ENCODE measurements around the gene MPPED2. TPM values are rescaled to one million over a fixed set of nuclear protein-coding genes. Genes with fewer than 3 reads are reported as not detected.

Gene MPPED2
- total and polyA plus RNA-seq, 4 experiments from 2014 or later: not detected

DNA sequence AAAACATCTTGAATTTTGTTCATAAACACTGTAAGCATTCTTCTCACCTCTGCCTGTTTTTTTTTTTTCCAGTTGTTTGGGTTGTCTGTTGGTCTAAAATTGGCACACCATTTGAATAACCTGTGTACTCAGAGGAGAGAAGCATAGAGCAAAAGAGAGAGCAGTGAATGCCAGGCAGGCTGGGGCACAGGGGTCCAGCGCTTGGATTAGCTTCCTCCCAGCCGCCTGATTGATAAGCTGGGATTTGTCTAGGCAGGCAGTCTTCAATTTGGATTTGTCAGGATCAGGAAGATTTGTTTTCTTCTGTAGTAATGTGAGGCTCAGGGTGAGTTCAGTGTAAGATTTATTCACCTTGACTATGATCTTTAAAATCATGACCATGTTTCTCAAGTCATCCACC lies 204.3 kb downstream of the MPPED2 start:
- Histone ChIP-seq H3K4me3 (ENCODE audit: low read length in 2 of 2) (no peak overlapping the region), H3K9me3 (ENCODE audit: control insufficient read depth in 1 of 2, low read length in 2 of 2) (no peaks in the 10 kb centered on the region), H3K27me3 (ENCODE audit: insufficient read depth, low read length) (no peaks in the 10 kb centered on the region), H3K4me1 (ENCODE audit: insufficient read depth, low read length) (no peaks in the 10 kb centered on the region), H3K36me3 (ENCODE audit: insufficient read depth, low read length) (no peaks in the 10 kb centered on the region), H3K27ac (ENCODE audit: low read depth, low read length) (no peak overlapping the region)
- intact Hi-C loops (cut with micrococcal nuclease): no loop called here
- ChIA-PET POLR2A (ENCODE audit: partially characterized antibody) (no interaction called here), CTCF (ENCODE audit: partially characterized antibody) (no interaction called here)
- Mint-ChIP-seq H3K4me3 (no peak overlapping the region), H3K27me3 (peaks cover 9 to 10% of the 10 kb centered on the region in 2 donors), H3K27ac (no peak overlapping the region), H3K36me3 (no peaks in the 10 kb centered on the region), H3K9me3 (peaks cover 0 to 2% (median 0%) of the 10 kb centered on the region in 8 donors), H3K4me1 (no peaks in the 10 kb centered on the region)
- DNase-seq: no peak

DNA sequence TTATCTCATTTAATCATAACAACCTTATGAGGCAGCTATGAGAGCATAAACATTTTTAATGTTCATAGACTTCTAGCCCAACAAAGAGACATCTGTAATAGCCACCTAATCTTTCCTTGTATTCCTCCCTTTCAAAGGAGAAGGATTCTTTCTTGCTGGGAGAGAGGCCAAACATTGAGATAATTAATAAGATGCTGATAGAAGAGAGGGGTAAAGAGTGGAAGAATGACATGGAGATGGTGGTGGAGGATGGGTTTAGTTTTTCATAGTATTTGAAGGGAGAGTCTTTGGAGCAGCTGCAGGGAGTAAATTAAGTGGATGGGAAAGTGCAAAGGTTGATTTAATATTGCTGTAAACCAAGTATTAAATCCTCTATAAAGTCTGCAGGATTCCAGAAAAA lies 205.3 kb downstream of the MPPED2 start:
- Mint-ChIP-seq H3K9me3 (peaks cover 0 to 2% (median 0%) of the 10 kb centered on the region in 8 donors), H3K27ac (no peak overlapping the region), H3K4me1 (no peaks in the 10 kb centered on the region), H3K4me3 (no peak overlapping the region), H3K36me3 (no peaks in the 10 kb centered on the region), H3K27me3 (peaks cover 8 to 10% of the 10 kb centered on the region in 2 donors)
- H3K36me3 ChIP-seq (ENCODE audit: insufficient read depth, low read length): no peaks in the 10 kb centered on the region
- no peak overlapping the region for H3K4me3 ChIP-seq (ENCODE audit: low read length in 2 of 2)
- no peaks in the 10 kb centered on the region for H3K4me1 ChIP-seq (ENCODE audit: insufficient read depth, low read length)
- no peak for DNase-seq
- no peaks in the 10 kb centered on the region for H3K9me3 ChIP-seq (ENCODE audit: control insufficient read depth in 1 of 2, low read length in 2 of 2)
- no peaks in the 10 kb centered on the region for H3K27me3 ChIP-seq (ENCODE audit: insufficient read depth, low read length)
- H3K27ac ChIP-seq (ENCODE audit: low read depth, low read length): no peak overlapping the region
- POLR2A ChIA-PET (ENCODE audit: partially characterized antibody): no interaction called here
- CTCF ChIA-PET (ENCODE audit: partially characterized antibody): no interaction called here
- intact Hi-C loops (cut with micrococcal nuclease): no loop called here

DNA sequence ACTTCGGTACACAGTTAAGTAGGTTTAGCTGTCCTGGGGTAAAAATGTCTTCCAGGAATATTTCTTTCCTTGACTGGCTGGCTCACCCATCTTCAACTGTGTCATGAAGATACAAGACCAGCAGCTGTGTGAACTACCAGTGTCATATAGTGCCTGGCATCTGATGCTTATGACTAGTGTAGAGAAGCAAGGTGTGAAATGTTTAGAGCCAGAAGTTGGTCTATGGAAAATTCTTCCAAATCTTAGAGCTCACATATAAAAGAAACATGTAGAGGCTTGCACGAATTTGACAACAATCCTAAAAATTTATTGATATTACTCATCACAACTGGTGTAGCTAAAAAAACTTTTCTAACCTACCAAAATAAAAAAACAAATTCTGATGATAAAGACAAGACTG lies 208.8 kb downstream of the MPPED2 start:
- H3K36me3 Mint-ChIP-seq: no peaks in the 10 kb centered on the region
- no peaks in the 10 kb centered on the region for H3K27me3 ChIP-seq (ENCODE audit: insufficient read depth, low read length)
- intact Hi-C loops (cut with micrococcal nuclease): no loop called here
- H3K27me3 Mint-ChIP-seq: peaks cover 5 to 13% of the 10 kb centered on the region in 2 donors
- H3K36me3 ChIP-seq (ENCODE audit: insufficient read depth, low read length): no peaks in the 10 kb centered on the region
- no peaks in the 10 kb centered on the region for H3K4me1 Mint-ChIP-seq
- H3K27ac ChIP-seq (ENCODE audit: low read depth, low read length): no peak overlapping the region
- CTCF ChIA-PET (ENCODE audit: partially characterized antibody): interaction anchor here (1.6 kb wide), 1 partner anchor 11 kb away, joined by 4 read pairs; no protein-coding TSS in a partner anchor
- H3K9me3 ChIP-seq (ENCODE audit: control insufficient read depth in 1 of 2, low read length in 2 of 2): no peaks in the 10 kb centered on the region
- H3K9me3 Mint-ChIP-seq: no peaks in the 10 kb centered on the region
- no peak overlapping the region for H3K27ac Mint-ChIP-seq
- no peak for DNase-seq
- no peaks in the 10 kb centered on the region for H3K4me1 ChIP-seq (ENCODE audit: insufficient read depth, low read length)
- no peak overlapping the region for H3K4me3 Mint-ChIP-seq
- no peak overlapping the region for H3K4me3 ChIP-seq (ENCODE audit: low read length in 2 of 2)
- POLR2A ChIA-PET (ENCODE audit: partially characterized antibody): no interaction called here

DNA sequence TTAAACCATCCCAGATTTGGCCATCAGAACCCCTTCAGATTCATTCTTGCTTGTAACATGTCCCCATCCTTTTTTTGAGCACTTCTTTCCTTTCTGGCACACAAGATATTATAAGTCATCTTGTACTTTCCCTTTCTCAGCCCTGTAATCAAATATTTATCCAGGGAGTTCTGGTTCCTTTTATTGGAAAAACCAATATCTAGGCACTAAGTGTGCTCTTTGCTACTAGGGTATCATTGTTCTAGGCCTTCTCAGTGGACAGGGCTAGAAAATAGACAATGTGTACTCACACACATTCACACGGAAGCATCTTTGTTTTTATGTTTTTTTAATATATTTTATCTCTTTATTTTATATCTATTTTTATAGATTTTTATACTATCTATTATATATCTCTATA lies 216.0 kb downstream of the MPPED2 start:
- Histone ChIP-seq H3K9me3 (ENCODE audit: control insufficient read depth in 1 of 2, low read length in 2 of 2) (no peaks in the 10 kb centered on the region), H3K4me1 (ENCODE audit: insufficient read depth, low read length) (no peaks in the 10 kb centered on the region), H3K27ac (ENCODE audit: low read depth, low read length) (no peak overlapping the region), H3K36me3 (ENCODE audit: insufficient read depth, low read length) (no peaks in the 10 kb centered on the region), H3K27me3 (ENCODE audit: insufficient read depth, low read length) (no peaks in the 10 kb centered on the region), H3K4me3 (ENCODE audit: low read length in 2 of 2) (no peak overlapping the region)
- no peak for DNase-seq
- POLR2A ChIA-PET (ENCODE audit: partially characterized antibody): no interaction called here
- Mint-ChIP-seq H3K27me3 (peaks cover 2 to 7% of the 10 kb centered on the region in 2 donors), H3K9me3 (no peaks in the 10 kb centered on the region), H3K4me1 (no peaks in the 10 kb centered on the region), H3K27ac (no peak overlapping the region), H3K4me3 (no peak overlapping the region), H3K36me3 (no peaks in the 10 kb centered on the region)
- intact Hi-C loops (cut with micrococcal nuclease): no loop called here
- CTCF ChIA-PET (ENCODE audit: partially characterized antibody): no interaction called here

DNA sequence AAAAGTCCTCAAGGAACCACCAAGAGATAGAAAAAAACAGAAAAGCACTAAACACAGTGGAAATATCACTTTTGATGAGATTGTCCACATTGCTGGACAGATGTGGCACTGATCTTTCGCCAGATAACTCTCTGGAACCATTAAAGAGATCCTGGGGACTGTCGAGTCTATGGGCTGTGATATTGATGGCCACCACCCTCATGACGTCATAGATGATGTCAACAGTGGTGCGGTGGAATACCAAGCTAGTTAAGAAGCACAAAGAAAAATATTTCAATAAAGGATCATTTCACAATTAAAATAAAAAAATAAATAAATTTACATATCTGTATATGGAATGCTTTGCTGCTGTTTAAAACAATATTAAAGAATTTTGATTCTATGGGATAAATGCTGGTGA lies 217.8 kb downstream of the MPPED2 start:
- no peak for DNase-seq
- ChIA-PET CTCF (ENCODE audit: partially characterized antibody) (no interaction called here), POLR2A (ENCODE audit: partially characterized antibody) (no interaction called here)
- Mint-ChIP-seq H3K36me3 (no peaks in the 10 kb centered on the region), H3K27ac (no peak overlapping the region), H3K4me3 (no peak overlapping the region), H3K9me3 (no peaks in the 10 kb centered on the region), H3K4me1 (no peaks in the 10 kb centered on the region), H3K27me3 (peaks cover 2 to 5% of the 10 kb centered on the region in 2 donors)
- Histone ChIP-seq H3K9me3 (ENCODE audit: control insufficient read depth in 1 of 2, low read length in 2 of 2) (no peaks in the 10 kb centered on the region), H3K4me1 (ENCODE audit: insufficient read depth, low read length) (no peaks in the 10 kb centered on the region), H3K27ac (ENCODE audit: low read depth, low read length) (no peak overlapping the region), H3K36me3 (ENCODE audit: insufficient read depth, low read length) (no peaks in the 10 kb centered on the region), H3K4me3 (ENCODE audit: low read length in 2 of 2) (no peak overlapping the region), H3K27me3 (ENCODE audit: insufficient read depth, low read length) (no peaks in the 10 kb centered on the region)
- intact Hi-C loops (cut with micrococcal nuclease): no loop called here

DNA sequence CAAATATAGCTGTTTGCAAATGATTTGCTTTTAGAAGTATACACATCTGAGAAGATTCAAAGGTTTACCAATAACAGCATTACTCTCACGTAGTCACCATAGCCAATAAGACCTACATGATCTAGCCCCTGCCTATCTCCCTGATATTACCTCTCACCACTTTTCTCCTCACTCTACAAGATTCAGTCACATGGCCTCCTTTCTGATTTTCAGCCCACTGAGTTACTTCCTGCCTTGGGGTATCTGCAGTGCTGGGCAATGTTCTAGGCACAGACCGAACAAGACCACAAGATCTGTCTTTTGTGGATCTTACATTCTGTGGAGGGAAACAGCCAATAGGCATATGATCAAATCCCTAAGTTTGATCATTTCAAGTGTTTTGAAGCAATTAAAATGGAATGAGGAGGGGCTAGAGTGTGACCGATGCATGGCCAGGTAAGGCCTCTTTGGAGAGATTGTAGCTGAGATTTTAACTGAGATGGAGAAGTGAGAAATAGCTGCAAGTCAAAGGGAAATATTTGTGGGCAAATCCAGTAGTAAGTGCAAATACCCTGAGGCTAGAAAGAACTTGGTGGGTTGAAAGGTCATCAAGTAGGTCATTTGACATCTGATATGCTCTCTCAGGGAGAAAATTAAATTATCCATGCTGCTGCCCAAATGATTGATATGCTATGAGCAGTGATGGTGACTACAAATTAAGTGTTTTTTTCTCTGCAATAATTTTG lies 220.2 kb downstream of the MPPED2 start:
- Mint-ChIP-seq H3K4me1 (no peaks in the 10 kb centered on the region), H3K27ac (no peak overlapping the region), H3K36me3 (no peaks in the 10 kb centered on the region), H3K9me3 (no peaks in the 10 kb centered on the region), H3K27me3 (peaks cover 2 to 3% of the 10 kb centered on the region in 2 donors), H3K4me3 (no peak overlapping the region)
- no peak overlapping the region for H3K27ac ChIP-seq (ENCODE audit: low read depth, low read length)
- DNase-seq: no peak
- intact Hi-C loops (cut with micrococcal nuclease): no loop called here
- no peaks in the 10 kb centered on the region for H3K36me3 ChIP-seq (ENCODE audit: insufficient read depth, low read length)
- H3K9me3 ChIP-seq (ENCODE audit: control insufficient read depth in 1 of 2, low read length in 2 of 2): no peaks in the 10 kb centered on the region
- H3K4me3 ChIP-seq (ENCODE audit: low read length in 2 of 2): no peak overlapping the region
- POLR2A ChIA-PET (ENCODE audit: partially characterized antibody): no interaction called here
- H3K4me1 ChIP-seq (ENCODE audit: insufficient read depth, low read length): no peaks in the 10 kb centered on the region
- CTCF ChIA-PET (ENCODE audit: partially characterized antibody): interaction anchor here (1.6 kb wide), 1 partner anchor 11 kb away, joined by 4 read pairs; no protein-coding TSS in a partner anchor
- no peaks in the 10 kb centered on the region for H3K27me3 ChIP-seq (ENCODE audit: insufficient read depth, low read length)

DNA sequence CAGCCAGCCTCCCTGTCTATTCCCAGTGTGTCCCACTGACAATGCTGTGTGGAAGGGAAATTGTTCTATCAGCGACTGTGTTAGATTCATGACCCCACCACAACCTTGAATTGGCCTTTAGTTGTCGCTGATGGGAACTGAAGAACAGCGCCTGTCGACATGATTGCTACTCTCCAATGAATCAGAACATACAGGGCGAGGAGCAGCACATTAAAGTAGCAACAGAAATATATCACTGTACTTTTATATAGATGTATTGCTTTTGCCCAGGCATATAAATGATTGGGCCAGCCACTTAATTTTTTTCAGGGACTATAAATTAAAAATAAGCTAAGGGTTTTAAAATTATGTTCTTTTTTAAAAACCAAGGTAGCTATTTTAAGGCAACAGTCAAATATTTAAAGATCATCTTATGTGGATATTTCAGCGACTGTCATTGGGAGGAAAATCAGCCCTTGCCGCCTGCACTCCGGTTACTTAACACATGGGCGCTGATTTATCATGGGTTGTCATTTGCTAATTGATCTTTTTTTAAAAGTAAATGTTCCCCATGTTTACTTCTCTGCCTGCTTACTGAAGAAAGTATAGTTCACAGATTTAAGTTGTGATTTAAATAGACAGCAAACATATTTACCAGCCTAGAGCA lies 221.2 kb downstream of the MPPED2 start:
- intact Hi-C loops (cut with micrococcal nuclease): no loop called here
- Mint-ChIP-seq H3K4me3 (no peak overlapping the region), H3K36me3 (no peaks in the 10 kb centered on the region)

More for the DNA sequence above, 221.2 kb downstream of the MPPED2 start:
- Mint-ChIP-seq H3K27me3 (peaks cover 2 to 3% of the 10 kb centered on the region in 2 donors), H3K4me1 (no peaks in the 10 kb centered on the region), H3K9me3 (no peaks in the 10 kb centered on the region), H3K27ac (no peak overlapping the region)
- CTCF ChIA-PET (ENCODE audit: partially characterized antibody): no interaction called here
- DNase-seq: no peak
- Histone ChIP-seq H3K27ac (ENCODE audit: low read depth, low read length) (no peak overlapping the region), H3K4me1 (ENCODE audit: insufficient read depth, low read length) (no peaks in the 10 kb centered on the region), H3K9me3 (ENCODE audit: control insufficient read depth in 1 of 2, low read length in 2 of 2) (no peaks in the 10 kb centered on the region), H3K36me3 (ENCODE audit: insufficient read depth, low read length) (no peaks in the 10 kb centered on the region), H3K4me3 (ENCODE audit: low read length in 2 of 2) (no peak overlapping the region), H3K27me3 (ENCODE audit: insufficient read depth, low read length) (no peaks in the 10 kb centered on the region)
- POLR2A ChIA-PET (ENCODE audit: partially characterized antibody): no interaction called here

Measured in CD4-positive, alpha-beta memory T cell (primary cell).